Epithelial cell of alveolus of lung (primary cell): ENCODE measurements around the gene DUSP3. TPM values are rescaled to one million over a fixed set of nuclear protein-coding genes. Genes with fewer than 3 reads are reported as not detected.

Source experiments
- total RNA-seq: library from RNA; depleted of rRNA; stranded (reverse); fragments of >200 nt; gene quantifications from 2 replicates; pipeline ENCODE4 v1.2.1, GENCODE V29; 2015

The DUSP3 gene
- 17.8 and 33.5 TPM in 2 replicates for total RNA-seq

GRCh38 chr17:43778337-43779144 is at the start of gene DUSP3:
Gene DUSP3 (minus strand): TSS chr17:43778977. CDS start chr17:43778924, 53 bp downstream.

GRCh38 chr17:43780135-43780534 is 1.4 kb upstream of the DUSP3 start, which contains the start of gene CFAP97D1:
Gene CFAP97D1 (plus strand): TSS chr17:43780435. CDS start chr17:43780463, 28 bp downstream.

GRCh38 chr17:43758497-43759174 is 20.1 kb downstream of the DUSP3 start, which contains the start of gene SOST:
Gene SOST (minus strand): TSS chr17:43758791. CDS start chr17:43758741, 50 bp downstream.

Other genes starting within 250 kb of the DUSP3 start
- 10.8 and 42.8 TPM in 2 replicates for gene ETV4, start 232.6 kb downstream of the DUSP3 start, total RNA-seq
- gene MEOX1, start 117.1 kb downstream of the DUSP3 start, total RNA-seq: 0.13 TPM in 1 of 2 replicates, not detected in the other
- gene SOST, start 20.2 kb downstream of the DUSP3 start, total RNA-seq: not detected in 2 replicates
- not detected in 2 replicates for gene CFAP97D1, start 1.5 kb upstream of the DUSP3 start, total RNA-seq
- 4.1 and 4.8 TPM in 2 replicates for gene MPP3, start 54.2 kb upstream of the DUSP3 start, total RNA-seq
- not detected in 2 replicates for gene CD300LG, start 68.2 kb upstream of the DUSP3 start, total RNA-seq
- gene MPP2, start 128.6 kb upstream of the DUSP3 start, total RNA-seq: 3.9 and 5.7 TPM in 2 replicates
- not detected in 2 replicates for gene PPY, start 163.5 kb upstream of the DUSP3 start, total RNA-seq
- gene PYY, start 175.0 kb upstream of the DUSP3 start, total RNA-seq: 0.13 TPM in 1 of 2 replicates, not detected in the other
- 7.5 and 13.6 TPM in 2 replicates for gene NAGS, start 225.6 kb upstream of the DUSP3 start, total RNA-seq
- 46.8 and 92.9 TPM in 2 replicates for gene TMEM101, start 236.0 kb upstream of the DUSP3 start, total RNA-seq